MCF 10A (cell line): ENCODE results near the gene HTR6. TPM values are rescaled to one million over a fixed set of nuclear protein-coding genes. Genes with fewer than 3 reads are reported as not detected.

Experiments used
- BruUV-seq: library from RNA; stranded (reverse); fragments of 400-500 nt; replicated peaks from 2 replicates; lab custom pipeline; 2021; lab: Mats Ljungman, UMichigan
- CTCF ChIA-PET: fragments of 300-600 bp; sonication (Branson Sonifier 250); formaldehyde crosslinking; extraction: SDS; loops from one replicate; lab custom pipeline; 2021; ENCODE audit warnings: antibody characterized with exemption, inconsistent platforms; lab: Yijun Ruan, JAX
- POLR2A ChIA-PET: fragments of 300-600, 350-650 bp; sonication (Branson Sonifier 250); formaldehyde crosslinking; extraction: SDS; loops from one replicate; lab custom pipeline; 2020; ENCODE audit warnings: antibody characterized with exemption, inconsistent platforms; lab: Yijun Ruan, JAX
- DNase-seq: peaks from one replicate; pipeline ENCODE4 v3.0.0-alpha.2; 2018; ENCODE audit not compliant: unreplicated experiment
- H3K27ac Mint-ChIP-seq: one replicate; pipeline ENCODE4 v1.8.0; 2022; ENCODE audit warnings: mild to moderate bottlenecking, low read depth, mixed read lengths; ENCODE audit not compliant: unreplicated experiment
- H3K27me3 Mint-ChIP-seq: one replicate; pipeline ENCODE4 v1.8.0; 2022; ENCODE audit warnings: mixed read lengths; ENCODE audit not compliant: insufficient read depth, unreplicated experiment
- H3K36me3 Mint-ChIP-seq: one replicate; pipeline ENCODE4 v1.8.0; 2022; ENCODE audit warnings: mild to moderate bottlenecking, moderate library complexity, mixed read lengths; ENCODE audit not compliant: insufficient read depth, unreplicated experiment
- H3K4me1 Mint-ChIP-seq: one replicate; pipeline ENCODE4 v1.8.0; 2022; ENCODE audit warnings: mixed read lengths; ENCODE audit not compliant: insufficient read depth, unreplicated experiment
- H3K4me3 Mint-ChIP-seq: one replicate; pipeline ENCODE4 v1.8.0; 2022; ENCODE audit warnings: mild to moderate bottlenecking, moderate library complexity, mixed read lengths; ENCODE audit not compliant: unreplicated experiment
- H3K9me3 Mint-ChIP-seq: one replicate; pipeline ENCODE4 v1.8.0; 2022; ENCODE audit warnings: mixed read lengths; ENCODE audit not compliant: unreplicated experiment
- CTCF ChIP-seq: fragments of 200-600 bp; IDR thresholded peaks from one replicate; pipeline ENCODE4 v1.8.0; 2022; ENCODE audit warnings: antibody characterized with exemption, mild to moderate bottlenecking; ENCODE audit not compliant: unreplicated experiment
- intact Hi-C: fragments of 100-400 bp; cut with micrococcal nuclease; formaldehyde crosslinking; loops from 2 replicates; pipeline ENCODE4 v1.14.1; 2022
- total RNA-seq: library from RNA; stranded (reverse); gene quantifications from 2 replicates; pipeline ENCODE4 v1.2.3, GENCODE V29; 2022

HTR6 gene
- total RNA-seq, 1 experiment from 2014 or later = not detected

DNA sequence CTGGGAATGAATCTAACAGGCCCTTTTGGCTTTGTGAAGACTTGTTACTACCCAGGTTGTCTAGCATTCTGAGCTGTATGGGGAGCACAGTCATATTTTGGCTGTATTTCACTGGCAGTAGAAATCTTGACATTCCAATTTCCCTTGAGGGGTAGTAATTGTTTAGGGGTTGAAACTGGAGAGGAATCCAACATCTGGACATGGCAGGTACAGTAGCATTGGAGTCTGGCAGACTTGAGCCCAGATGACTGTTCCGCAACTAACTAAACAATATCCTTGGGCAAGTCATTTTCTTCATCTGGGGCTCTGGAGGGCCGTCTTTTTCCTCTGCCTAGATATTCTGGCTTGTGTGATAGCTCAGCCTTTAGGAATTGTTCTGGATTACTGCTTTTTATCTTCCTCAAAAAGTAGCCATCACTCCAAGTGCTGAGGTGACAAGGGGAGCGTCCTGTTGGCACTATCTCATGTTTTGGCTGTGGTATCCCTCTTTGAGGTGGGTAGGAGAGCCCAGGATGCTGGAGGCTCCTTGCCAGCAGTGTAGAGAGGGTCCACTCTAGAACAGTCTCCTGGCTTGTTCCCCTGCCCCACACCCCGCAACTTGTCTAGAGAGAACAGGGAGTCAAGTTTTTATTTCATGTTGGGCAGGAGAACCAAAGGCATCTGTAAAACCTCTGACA lies 43.3 kb upstream of the HTR6 start:
- Mint-ChIP-seq H3K27me3 (no peaks in the 10 kb centered on the region), H3K27ac (peak overlapping the region; percentile 49), H3K36me3 (peaks cover 48% of the 10 kb centered on the region), H3K4me3 (no peak overlapping the region), H3K4me1 (peaks cover 45% of the 10 kb centered on the region), H3K9me3 (no peaks in the 10 kb centered on the region)
- no TSS peak for BruUV-seq
- TF ChIP-seq CTCF = no peak
- CTCF ChIA-PET = interaction anchor here (1.8 kb wide), 1 partner anchor 181 kb away, joined by 4 read pairs; no protein-coding TSS in a partner anchor
- POLR2A ChIA-PET = interaction anchor here (0.7 to 3.5 kb wide), 6 partner anchors 10 to 25 kb away, joined by 3 to 24 read pairs (median 4); a partner anchor contains a TSS
- DNase-seq = no peak
- intact Hi-C loops = no loop called here

GRCh38 chr1:19622204-19622603 lies 42.5 kb upstream of the HTR6 start:
- Mint-ChIP-seq H3K27ac (peak overlapping the region; percentile 49), H3K4me3 (no peak overlapping the region), H3K36me3 (peaks cover 48% of the 10 kb centered on the region), H3K4me1 (peaks cover 38% of the 10 kb centered on the region), H3K9me3 (no peaks in the 10 kb centered on the region), H3K27me3 (no peaks in the 10 kb centered on the region)
- peak; percentile 20 for DNase-seq
- TF ChIP-seq CTCF = no peak
- ChIA-PET CTCF (no interaction called here), POLR2A (interaction anchor here (1.4 kb wide), 1 partner anchor 21 kb away, joined by 9 read pairs; the partner anchor contains the start of gene NBL1)
- intact Hi-C loops = no loop called here
- BruUV-seq = no TSS peak

DNA sequence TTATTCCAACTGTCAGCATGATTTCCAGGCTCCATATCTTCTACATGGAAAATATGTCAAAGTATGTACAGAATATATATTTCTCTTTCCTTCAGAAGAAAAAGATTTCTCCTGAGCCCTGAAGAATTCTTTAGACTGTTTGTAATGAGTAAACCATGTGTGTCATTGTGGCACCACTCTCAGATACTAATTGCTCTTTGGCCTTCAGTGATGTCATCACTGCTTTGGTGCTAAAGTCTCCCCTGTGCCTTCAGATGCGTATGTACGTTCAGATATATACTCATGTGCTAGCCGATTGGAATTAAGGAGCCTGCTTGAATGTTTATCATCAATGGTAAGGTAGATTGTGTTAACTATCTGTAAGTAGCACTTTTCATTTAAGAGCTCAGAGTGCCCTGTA lies 41.2 kb upstream of the HTR6 start:
- TF ChIP-seq CTCF = no peak
- H3K27ac Mint-ChIP-seq = no peak overlapping the region
- no peak overlapping the region for H3K4me3 Mint-ChIP-seq
- DNase-seq = no peak
- no TSS peak for BruUV-seq
- H3K36me3 Mint-ChIP-seq = peaks cover 58% of the 10 kb centered on the region
- no peaks in the 10 kb centered on the region for H3K27me3 Mint-ChIP-seq
- ChIA-PET POLR2A (interaction anchor here (0.9 to 1.4 kb wide), 3 partner anchors 16 to 24 kb away, joined by 3 to 9 read pairs (median 4); partner anchors contain the start of gene NBL1), CTCF (interaction anchor here (0.6 to 1.6 kb wide), 5 partner anchors 13 to 280 kb away, joined by 3 to 5 read pairs (median 3); no protein-coding TSS in a partner anchor)
- no peaks in the 10 kb centered on the region for H3K9me3 Mint-ChIP-seq
- peaks cover 37% of the 10 kb centered on the region for H3K4me1 Mint-ChIP-seq
- intact Hi-C loops = no loop called here

DNA sequence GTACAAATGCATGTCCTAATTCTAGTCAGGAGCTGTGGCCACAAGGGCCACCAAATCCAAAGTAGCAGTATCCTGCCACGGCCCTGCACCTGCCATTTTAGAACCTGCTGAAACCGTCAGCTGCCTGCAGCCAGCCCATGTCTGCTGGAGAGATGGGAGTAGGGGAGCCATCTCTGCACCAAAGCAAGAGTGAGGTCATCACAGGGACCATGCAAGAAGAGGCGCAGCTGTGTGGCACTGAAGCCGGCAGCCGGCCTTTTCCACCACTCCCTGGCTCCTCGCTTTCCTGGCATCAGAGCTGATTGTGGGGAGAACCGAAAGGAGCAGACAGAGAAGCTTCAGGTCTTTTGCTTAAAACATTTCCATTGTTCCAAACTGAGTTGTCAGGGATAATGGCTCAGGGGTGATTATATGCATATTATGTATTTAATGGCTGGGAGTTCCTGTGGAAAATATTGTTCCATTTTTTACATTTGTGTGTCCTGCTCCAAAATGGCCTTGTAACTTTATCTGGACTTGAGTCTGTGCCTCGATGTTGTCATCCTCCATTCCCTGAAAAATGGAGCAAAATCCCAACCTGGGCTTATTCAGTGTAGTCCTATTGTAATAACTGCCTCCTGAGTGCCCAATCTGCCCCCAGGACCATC lies 39.3 kb upstream of the HTR6 start:
- Mint-ChIP-seq H3K4me1 (peaks cover 23% of the 10 kb centered on the region), H3K27ac (no peak overlapping the region), H3K9me3 (no peaks in the 10 kb centered on the region), H3K4me3 (no peak overlapping the region), H3K36me3 (peaks cover 61% of the 10 kb centered on the region), H3K27me3 (no peaks in the 10 kb centered on the region)
- no peak for TF ChIP-seq CTCF
- intact Hi-C loops = no loop called here
- BruUV-seq = no TSS peak
- CTCF ChIA-PET = interaction anchor here (1.0 kb wide), 1 partner anchor 18 kb away, joined by 5 read pairs; no protein-coding TSS in a partner anchor
- no peak for DNase-seq
- POLR2A ChIA-PET = interaction anchor here (0.8 to 1.1 kb wide), 2 partner anchors 10 to 18 kb away, joined by 3 to 6 read pairs; no protein-coding TSS in a partner anchor
